ENCODE results near the gene HAPLN2. TPM values are rescaled to one million over a fixed set of nuclear protein-coding genes. Genes with fewer than 3 reads are reported as not detected.

HAPLN2 gene
- total RNA-seq, 4 donors from 2014 or later, result 0.79 TPM; not detected in 3

DNA sequence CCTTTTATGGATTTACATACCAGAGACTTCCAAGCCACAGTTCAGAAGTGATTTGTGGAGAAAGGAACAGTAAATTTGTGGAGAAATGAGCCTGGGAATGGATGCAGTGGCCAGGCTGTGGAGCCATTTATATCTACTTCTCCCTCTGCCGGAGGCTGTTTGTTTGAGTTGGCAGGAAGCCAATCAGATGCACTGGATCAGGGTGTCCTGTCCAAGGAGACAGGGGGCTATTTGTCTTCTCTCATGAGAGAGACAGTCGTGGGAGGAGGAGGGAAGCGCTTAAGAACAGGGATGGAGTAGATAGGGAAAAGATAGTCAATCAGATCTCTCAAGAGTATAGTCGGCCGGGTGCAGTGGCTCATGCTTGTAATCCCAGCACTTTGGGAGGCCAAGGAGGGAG, 2.8 kb upstream of the HAPLN2 start:
- intact Hi-C loops (cut with DNase I), result no loop called here
- DNase-seq, result no peak
- TF ChIP-seq POLR2A (IDR thresholded peaks at IDR 0.05), result no peak
- TF ChIP-seq CTCF (IDR thresholded peaks at IDR 0.05), result no peak
- Histone ChIP-seq H3K27me3 (no peaks in the 10 kb centered on the region), H3K9me3 (no peaks in the 10 kb centered on the region), H3K27ac (peak overlapping the region in 1 of 3 donors; percentile 27), H3K4me3 (replicated peaks in 1 of 3) (no peak overlapping the region), H3K4me1 (no peaks in the 10 kb centered on the region), H3K36me3 (no peaks in the 10 kb centered on the region)
- WGBS, 2 donors, result 5% methylated on average over 5 of the region's 5 CpGs

- DNase-seq, result no peak
- H3K9me3 ChIP-seq, result no peaks in the 10 kb centered on the region
- 23 to 26% methylated on average over 6 of the region's 6 CpGs for WGBS, 2 donors
- peaks cover 5% of the 10 kb centered on the region for H3K27me3 ChIP-seq
- no peaks in the 10 kb centered on the region for H3K36me3 ChIP-seq
- TF ChIP-seq CTCF (IDR thresholded peaks at IDR 0.05) (no peak), POLR2A (IDR thresholded peaks at IDR 0.05) (no peak)
- peaks cover 5 to 10% of the 10 kb centered on the region in 2 donors for H3K4me1 ChIP-seq
- intact Hi-C loops (cut with DNase I), result no loop called here
- no peak overlapping the region for H3K4me3 ChIP-seq (replicated peaks in 1 of 3)
- H3K27ac ChIP-seq, result no peak overlapping the region
These were observed 354 bp downstream of the HAPLN2 start for GRCh38 chr1:156619582-156619955.

GRCh38 chr1:156622581-156623297, 3.5 kb downstream of the HAPLN2 start:
- Histone ChIP-seq H3K27ac (no peak overlapping the region), H3K9me3 (no peaks in the 10 kb centered on the region), H3K27me3 (peaks cover 16% of the 10 kb centered on the region), H3K36me3 (no peaks in the 10 kb centered on the region), H3K4me1 (peaks cover 17 to 23% of the 10 kb centered on the region in 2 donors), H3K4me3 (replicated peaks in 1 of 3) (no peak overlapping the region)
- 78 to 86% methylated on average over 6 of the region's 6 CpGs for WGBS, 2 donors
- intact Hi-C loops (cut with DNase I), result no loop called here
- TF ChIP-seq POLR2A (IDR thresholded peaks at IDR 0.05) (no peak), CTCF (IDR thresholded peaks at IDR 0.05) (no peak)
- DNase-seq, result no peak

GRCh38 chr1:156623946-156624813, 5.0 kb downstream of the HAPLN2 start:
- DNase-seq, result peak; percentile 24 to 25
- Histone ChIP-seq H3K36me3 (no peaks in the 10 kb centered on the region), H3K9me3 (no peaks in the 10 kb centered on the region), H3K27ac (no peak overlapping the region), H3K4me1 (peaks cover 17 to 23% of the 10 kb centered on the region in 2 donors), H3K27me3 (peaks cover 16% of the 10 kb centered on the region), H3K4me3 (replicated peaks in 1 of 3) (peak overlapping the region in 1 of 3 donors; percentile 19)
- TF ChIP-seq CTCF (IDR thresholded peaks at IDR 0.05) (peak in 2 of 6 experiments; percentile 3 to 28), POLR2A (IDR thresholded peaks at IDR 0.05) (no peak)
- intact Hi-C loops (cut with DNase I), result no loop called here
- WGBS, 2 donors, result 1 to 3% methylated on average over 27 to 56 of the region's 87 CpGs

All from thyroid gland (tissue), 4 donors.